ENCODE results near the gene PROKR1.

GRCh38 chr2:68643874-68644485 lies 601 bp downstream of the PROKR1 start:
- TF ChIP-seq CTCF (IDR thresholded peaks at IDR 0.05) (no peak), POLR2AphosphoS5 (IDR thresholded peaks at IDR 0.05) (no peak)

Measured in stomach (tissue), 4 donors.